ENCODE data around the gene ZNF790.

ZNF790 gene

DNA sequence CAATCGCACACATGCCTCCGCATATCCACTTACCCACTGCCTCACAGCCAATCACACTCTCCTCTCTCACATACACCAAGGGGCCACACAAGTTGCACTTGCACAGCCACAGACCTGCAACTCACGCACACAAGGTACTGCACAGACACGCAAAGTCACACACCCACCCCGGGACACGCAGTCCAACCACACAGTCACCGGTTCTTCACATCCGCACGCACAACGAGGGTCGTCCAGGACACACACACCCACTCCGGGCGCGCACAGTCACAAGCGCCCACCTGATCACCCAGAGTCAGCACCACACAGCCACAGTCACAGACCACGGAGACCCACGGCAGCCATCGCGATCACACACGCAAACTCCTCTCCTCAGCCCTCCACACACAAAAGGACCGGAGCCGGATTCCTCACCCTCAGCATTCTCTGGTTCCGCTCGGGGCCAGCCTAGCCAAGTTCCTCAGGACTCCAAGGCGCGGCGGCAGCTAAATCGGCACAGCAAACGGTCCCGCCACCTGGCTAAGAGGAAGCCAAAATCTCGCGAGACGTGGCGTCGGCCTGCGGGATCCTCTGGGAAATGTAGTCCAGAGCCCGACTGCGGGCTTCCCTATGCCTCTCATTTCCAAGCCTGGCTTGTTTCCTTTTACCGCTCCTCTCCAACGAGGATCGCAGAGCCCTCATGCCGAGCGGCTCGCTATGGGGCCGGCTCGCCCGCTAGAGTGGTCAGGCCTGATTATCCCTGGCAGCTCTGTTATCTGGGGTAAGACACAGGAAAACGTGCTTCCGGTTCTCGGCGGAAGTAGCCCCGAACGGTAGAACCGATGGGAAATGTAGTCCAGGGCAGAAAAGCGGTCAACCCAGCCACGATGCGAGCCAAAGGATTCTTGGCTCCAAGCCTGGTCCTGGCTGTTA is 65.6 kb downstream of the ZNF790 start, which contains the start of gene ZNF850:
Gene ZNF850 (minus strand): TSS at position 497 of the 912 bp plus-strand sequence. CDS start 10,201 bp downstream, outside the sequence.
- peak; percentile 96 for DNase-seq (ENCODE audit: low spot score)

DNA sequence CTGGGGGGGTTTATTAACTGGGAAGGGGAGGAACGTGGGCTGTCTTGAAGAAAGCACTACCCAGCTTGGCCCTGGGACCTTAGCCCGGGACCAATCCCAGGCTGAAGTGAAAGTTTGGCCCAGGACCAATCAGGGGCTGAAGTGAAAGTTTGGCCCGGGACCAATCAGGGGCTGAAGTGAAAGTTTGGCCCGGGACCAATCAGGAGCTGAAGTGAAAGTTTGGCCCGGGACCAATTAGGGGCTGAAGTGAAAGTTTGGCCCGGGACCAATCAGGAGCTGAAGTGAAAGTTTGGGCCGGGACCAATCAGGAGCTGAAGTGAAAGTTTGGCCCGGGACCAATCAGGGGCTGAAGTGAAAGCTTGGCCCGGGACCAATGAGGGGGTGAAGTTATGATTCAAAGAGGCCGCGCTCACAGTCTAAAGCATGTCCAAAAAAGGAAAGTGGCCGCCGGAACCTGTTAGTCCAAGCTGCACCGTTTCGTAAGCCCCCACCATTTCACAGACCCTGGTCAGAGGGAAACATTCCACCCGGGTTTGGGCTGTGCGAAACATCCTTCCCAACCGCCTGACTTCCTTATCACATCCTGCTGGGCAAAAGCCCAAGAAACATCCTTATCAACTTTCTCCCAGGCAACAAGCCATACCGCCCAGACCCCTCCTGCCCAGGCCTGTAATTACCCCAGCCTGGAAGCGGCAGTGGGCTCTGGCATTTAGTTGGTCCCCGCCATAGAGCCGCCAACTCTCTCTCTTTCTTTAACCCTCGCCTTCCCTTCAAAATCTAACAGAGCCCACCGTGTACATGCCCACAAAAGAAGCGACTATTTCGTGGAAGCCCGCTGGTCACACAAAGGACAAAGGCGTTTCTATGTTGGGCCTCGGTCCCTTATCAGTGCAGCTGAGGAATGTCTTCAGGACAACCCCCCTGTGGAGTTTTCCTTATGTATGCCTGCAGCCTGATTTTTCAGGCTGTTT is 66.6 kb downstream of the ZNF790 start:
- DNase-seq (ENCODE audit: low spot score): no peak

Data from HuH-7 (cell line).